ENCODE results near the gene FMN1. TPM values are rescaled to one million over a fixed set of nuclear protein-coding genes. Genes with fewer than 3 reads are reported as not detected.
A peak's percentile ranks its signal among the peaks of the same experiment; 100 is the strongest.

The FMN1 gene
- total RNA-seq, 2 donors from 2014 or later = 26.9 to 27.5 TPM

DNA sequence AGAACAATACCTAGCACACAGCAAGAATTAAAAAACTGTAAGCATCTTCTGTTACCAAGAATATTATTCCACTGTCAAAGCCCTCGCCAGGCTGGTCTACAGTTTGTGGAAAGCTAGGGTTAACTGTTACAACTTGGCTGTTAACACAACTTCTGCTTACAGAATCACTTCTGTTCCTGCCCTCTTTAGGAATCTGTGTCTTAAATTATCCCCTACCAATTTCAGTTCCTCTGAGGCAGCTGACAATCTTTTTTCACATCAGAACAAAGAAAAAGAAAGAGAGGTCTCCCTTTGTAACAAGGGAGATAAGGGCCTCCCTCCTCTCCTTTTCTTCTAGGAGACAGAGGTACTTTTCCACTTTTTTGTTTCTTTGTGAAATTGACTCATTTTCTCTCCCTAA, 188.9 kb downstream of the FMN1 start:
- Histone ChIP-seq H3K27me3 (replicated peaks; ENCODE audit: insufficient read depth) (no peaks in the 10 kb centered on the region), H3K4me1 (ENCODE audit: control insufficient read depth in 1 of 2, low read depth in 2 of 2) (peaks cover 12 to 21% of the 10 kb centered on the region in 2 donors), H3K36me3 (no peaks in the 10 kb centered on the region), H3K4me3 (no peak overlapping the region), H3K9me3 (no peaks in the 10 kb centered on the region), H3K27ac (no peak overlapping the region)
- ATAC-seq (ENCODE audit: insufficient number of reproducible peaks, low FRiP score, low read depth) (no peak), DNase-seq (ENCODE audit: low spot score) (no peak)
- no peak for TF ChIP-seq CTCF (IDR thresholded peaks at IDR 0.05)

DNA sequence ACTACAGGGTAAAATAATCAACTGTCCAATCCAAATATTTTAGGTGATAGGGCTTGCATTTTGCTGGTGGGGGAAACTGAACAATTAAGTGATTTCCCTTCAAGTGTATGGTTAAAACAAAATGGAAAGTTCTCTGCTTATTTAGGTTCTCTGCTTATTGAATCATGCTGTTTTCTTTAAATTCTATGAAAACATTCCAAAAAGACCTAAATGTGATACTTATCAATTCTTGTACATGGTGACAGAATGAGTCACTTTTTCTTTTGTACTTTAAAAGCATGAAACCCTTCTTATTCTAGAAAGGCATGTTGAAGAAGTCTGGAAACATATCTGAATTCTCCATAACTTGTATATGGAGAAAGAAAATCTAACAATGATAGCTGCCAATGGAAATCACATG, 192.6 kb downstream of the FMN1 start:
- Histone ChIP-seq H3K27me3 (replicated peaks; ENCODE audit: insufficient read depth) (no peaks in the 10 kb centered on the region), H3K4me3 (no peak overlapping the region), H3K9me3 (peaks cover 5% of the 10 kb centered on the region), H3K27ac (no peak overlapping the region), H3K36me3 (no peaks in the 10 kb centered on the region), H3K4me1 (ENCODE audit: control insufficient read depth in 1 of 2, low read depth in 2 of 2) (no peaks in the 10 kb centered on the region)
- TF ChIP-seq CTCF (IDR thresholded peaks at IDR 0.05) = no peak
- ATAC-seq (ENCODE audit: insufficient number of reproducible peaks, low FRiP score, low read depth) = no peak
- DNase-seq (ENCODE audit: low spot score) = no peak

DNA sequence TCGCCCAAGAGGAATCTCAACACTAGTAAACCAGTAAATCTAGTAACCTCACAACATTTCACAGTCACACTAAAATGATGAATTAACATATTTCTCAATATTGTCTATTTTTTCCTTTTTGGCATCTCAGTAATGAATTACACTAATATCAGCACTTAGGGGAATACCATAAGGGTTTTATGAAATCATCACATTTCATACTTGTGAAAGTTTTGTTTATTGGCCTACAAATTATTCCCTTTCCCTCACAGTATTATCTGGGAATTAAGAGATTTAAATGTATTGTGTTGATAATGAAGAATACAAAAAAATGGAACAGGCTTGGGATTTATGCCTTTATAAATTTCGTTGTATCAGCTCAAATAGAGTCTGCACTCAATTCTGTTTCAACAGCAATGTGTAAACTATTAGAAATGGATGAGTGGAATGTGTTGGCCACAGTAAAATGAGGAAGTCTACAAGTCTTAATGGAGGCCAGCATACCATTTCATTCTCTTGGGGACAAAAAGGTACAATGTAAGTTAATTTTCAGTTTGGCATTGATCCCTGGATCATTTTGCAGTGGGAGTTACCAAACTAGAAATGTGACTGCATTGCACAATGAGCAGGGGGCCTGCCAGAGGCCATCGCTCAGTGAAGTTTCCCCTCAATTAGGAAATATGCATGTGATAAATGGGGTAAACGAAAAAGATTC, 195.4 kb downstream of the FMN1 start:
- H3K9me3 ChIP-seq = peaks cover 5% of the 10 kb centered on the region
- H3K27ac ChIP-seq = no peak overlapping the region
- no peaks in the 10 kb centered on the region for H3K36me3 ChIP-seq
- ATAC-seq (ENCODE audit: insufficient number of reproducible peaks, low FRiP score, low read depth) = no peak
- no peaks in the 10 kb centered on the region for H3K27me3 ChIP-seq (replicated peaks; ENCODE audit: insufficient read depth)
- TF ChIP-seq CTCF (IDR thresholded peaks at IDR 0.05) = no peak
- H3K4me3 ChIP-seq = no peak overlapping the region
- no peak for DNase-seq (ENCODE audit: low spot score)
- no peaks in the 10 kb centered on the region for H3K4me1 ChIP-seq (ENCODE audit: control insufficient read depth in 1 of 2, low read depth in 2 of 2)

DNA sequence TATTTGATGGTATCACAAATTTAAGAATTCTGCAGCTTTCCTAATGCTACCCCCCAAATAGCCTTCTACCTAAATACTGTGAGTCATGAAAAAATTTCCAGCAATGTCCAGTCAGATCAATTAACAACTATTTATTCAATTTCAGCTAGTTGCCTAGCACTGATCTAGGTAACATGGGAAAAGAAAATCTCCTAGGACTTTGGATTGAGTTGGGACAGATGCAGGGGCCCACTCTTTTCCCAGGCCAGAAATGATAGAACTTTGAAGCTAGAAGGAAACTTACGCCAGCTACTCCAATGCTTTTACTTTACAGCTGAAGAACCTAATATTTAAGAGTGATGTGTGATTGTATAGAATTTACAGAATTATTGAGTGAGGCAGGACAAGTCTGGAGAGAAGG, 196.3 kb downstream of the FMN1 start:
- TF ChIP-seq CTCF (IDR thresholded peaks at IDR 0.05) = no peak
- no peaks in the 10 kb centered on the region for H3K36me3 ChIP-seq
- H3K27ac ChIP-seq = no peak overlapping the region
- H3K4me3 ChIP-seq = no peak overlapping the region
- peaks cover 5% of the 10 kb centered on the region for H3K9me3 ChIP-seq
- no peaks in the 10 kb centered on the region for H3K4me1 ChIP-seq (ENCODE audit: control insufficient read depth in 1 of 2, low read depth in 2 of 2)
- ATAC-seq (ENCODE audit: insufficient number of reproducible peaks, low FRiP score, low read depth) (no peak), DNase-seq (ENCODE audit: low spot score) (no peak)
- H3K27me3 ChIP-seq (replicated peaks; ENCODE audit: insufficient read depth) = no peaks in the 10 kb centered on the region

DNA sequence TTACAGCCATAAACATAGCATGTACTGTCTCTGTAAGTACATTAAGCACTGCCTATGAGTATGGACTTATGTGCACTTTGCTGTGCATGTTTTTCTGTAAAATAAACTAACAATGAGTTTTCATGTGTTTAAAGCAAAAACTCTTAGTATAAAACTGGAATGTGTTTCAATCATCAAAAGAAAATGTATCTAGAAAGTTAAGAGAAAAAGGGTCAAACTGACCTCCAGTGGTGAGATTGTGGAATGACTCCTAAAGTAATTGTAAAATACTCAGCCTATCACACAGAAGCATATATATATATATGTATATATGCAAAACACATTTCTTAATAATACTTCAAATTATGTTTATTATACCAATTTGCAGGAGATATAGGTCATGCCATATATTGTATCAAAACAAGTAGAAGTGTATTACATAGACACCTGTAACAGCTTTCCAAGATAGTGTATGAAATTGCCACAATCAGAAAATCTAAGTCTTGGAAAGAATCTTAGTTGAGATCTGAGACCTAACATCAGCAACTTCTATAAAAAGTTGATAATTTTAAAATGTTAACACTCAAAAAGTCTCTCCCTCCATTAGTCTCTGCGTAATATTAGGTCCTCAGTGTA, 199.6 kb downstream of the FMN1 start:
- H3K9me3 ChIP-seq = peaks cover 5% of the 10 kb centered on the region
- no peak overlapping the region for H3K27ac ChIP-seq
- no peak for ATAC-seq (ENCODE audit: insufficient number of reproducible peaks, low FRiP score, low read depth)
- peak; percentile 49 for TF ChIP-seq CTCF (IDR thresholded peaks at IDR 0.05)
- no peaks in the 10 kb centered on the region for H3K4me1 ChIP-seq (ENCODE audit: control insufficient read depth in 1 of 2, low read depth in 2 of 2)
- H3K36me3 ChIP-seq = no peaks in the 10 kb centered on the region
- H3K4me3 ChIP-seq = no peak overlapping the region
- no peak for DNase-seq (ENCODE audit: low spot score)
- H3K27me3 ChIP-seq (replicated peaks; ENCODE audit: insufficient read depth) = no peaks in the 10 kb centered on the region
